Measurements from ENCODE around the gene MOSPD3. TPM values are rescaled to one million over a fixed set of nuclear protein-coding genes. Genes with fewer than 3 reads are reported as not detected.

The MOSPD3 gene
- polyA plus RNA-seq, 1 donor from 2014 or later: 27.9 TPM

DNA sequence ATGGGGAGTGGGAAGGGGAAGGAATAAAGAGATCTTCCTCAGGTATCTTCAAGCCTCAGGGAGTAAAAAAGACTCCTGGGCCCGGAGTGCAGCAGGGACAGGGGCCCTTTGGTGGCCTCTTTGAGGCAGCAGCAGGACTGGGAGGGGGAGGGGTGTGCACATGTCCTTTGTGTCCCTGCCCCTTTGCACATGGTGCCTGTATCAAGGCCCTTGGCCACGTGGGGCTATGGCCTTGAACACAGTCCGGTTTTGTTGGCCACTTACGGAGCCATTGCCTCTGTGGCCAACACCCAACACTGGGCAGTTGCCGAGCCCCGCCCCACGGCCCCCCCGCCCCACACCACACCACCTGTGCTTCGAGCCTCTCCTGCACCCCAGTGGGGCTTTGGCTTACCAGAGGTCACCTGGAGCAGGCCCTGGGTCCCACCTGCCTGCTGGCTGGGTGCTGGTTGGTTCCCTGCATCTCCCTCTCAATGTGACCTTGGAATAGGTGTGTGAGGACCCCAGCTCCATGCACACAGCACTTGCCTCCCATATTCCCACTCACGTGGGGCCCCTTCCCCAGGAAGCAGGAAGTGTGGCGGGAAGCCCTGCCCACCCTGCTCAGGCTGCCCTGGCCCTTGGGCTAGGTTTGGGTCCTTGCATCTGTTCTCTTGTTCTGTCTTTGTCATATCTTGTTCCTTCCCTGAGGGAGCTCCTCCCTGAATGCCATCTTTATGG is 44.0 kb upstream of the MOSPD3 start:
- Histone ChIP-seq H3K4me2 (ENCODE audit: low read length) (no peak overlapping the region), H3K9ac (ENCODE audit: low read length) (no peak overlapping the region), H3K9me2 (ENCODE audit: insufficient read depth, low read length) (no peaks in the 10 kb centered on the region), H3K36me3 (ENCODE audit: insufficient read depth, low read length) (no peaks in the 10 kb centered on the region), H3F3A (ENCODE audit: insufficient read depth, low read length, poor library complexity, severe bottlenecking) (no peaks in the 10 kb centered on the region), H3K9me3 (ENCODE audit: low read length) (no peaks in the 10 kb centered on the region), H4K20me1 (ENCODE audit: insufficient read depth) (no peaks in the 10 kb centered on the region), H3K79me2 (replicated peaks; ENCODE audit: insufficient read depth, low read length) (no peaks in the 10 kb centered on the region), H2AFZ (ENCODE audit: low read depth, low read length) (no peak overlapping the region), H3K27me3 (ENCODE audit: insufficient read depth, low read depth, low read length) (peaks cover 27% of the 10 kb centered on the region), H3K4me3 (ENCODE audit: low read length) (no peak overlapping the region), H3K27ac (ENCODE audit: low read length) (no peak overlapping the region)
- no peak for TF ChIP-seq MXI1 (conservative IDR thresholded peaks at IDR 0.05; ENCODE audit: poor library complexity, severe bottlenecking)
- no peak for TF ChIP-seq RAD21 (conservative IDR thresholded peaks at IDR 0.05)
- no peak for TF ChIP-seq SMC3 (conservative IDR thresholded peaks at IDR 0.05; ENCODE audit: poor library complexity)
- TF ChIP-seq EZH2 (IDR thresholded peaks at IDR 0.05; ENCODE audit: borderline replicate concordance, insufficient read depth, low read length, poor library complexity, severe bottlenecking): no peak
- TF ChIP-seq REST (IDR thresholded peaks at IDR 0.05; ENCODE audit: borderline replicate concordance): no peak
- no peak for TF ChIP-seq POLR2AphosphoS5 (IDR thresholded peaks at IDR 0.05)
- no peak for TF ChIP-seq TAF1 (IDR thresholded peaks at IDR 0.05; ENCODE audit: low read depth)
- TF ChIP-seq, protein P1, sequence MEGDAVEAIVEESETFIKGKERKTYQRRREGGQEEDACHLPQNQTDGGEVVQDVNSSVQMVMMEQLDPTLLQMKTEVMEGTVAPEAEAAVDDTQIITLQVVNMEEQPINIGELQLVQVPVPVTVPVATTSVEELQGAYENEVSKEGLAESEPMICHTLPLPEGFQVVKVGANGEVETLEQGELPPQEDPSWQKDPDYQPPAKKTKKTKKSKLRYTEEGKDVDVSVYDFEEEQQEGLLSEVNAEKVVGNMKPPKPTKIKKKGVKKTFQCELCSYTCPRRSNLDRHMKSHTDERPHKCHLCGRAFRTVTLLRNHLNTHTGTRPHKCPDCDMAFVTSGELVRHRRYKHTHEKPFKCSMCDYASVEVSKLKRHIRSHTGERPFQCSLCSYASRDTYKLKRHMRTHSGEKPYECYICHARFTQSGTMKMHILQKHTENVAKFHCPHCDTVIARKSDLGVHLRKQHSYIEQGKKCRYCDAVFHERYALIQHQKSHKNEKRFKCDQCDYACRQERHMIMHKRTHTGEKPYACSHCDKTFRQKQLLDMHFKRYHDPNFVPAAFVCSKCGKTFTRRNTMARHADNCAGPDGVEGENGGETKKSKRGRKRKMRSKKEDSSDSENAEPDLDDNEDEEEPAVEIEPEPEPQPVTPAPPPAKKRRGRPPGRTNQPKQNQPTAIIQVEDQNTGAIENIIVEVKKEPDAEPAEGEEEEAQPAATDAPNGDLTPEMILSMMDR (IDR thresholded peaks at IDR 0.05; ENCODE audit: poor library complexity, severe bottlenecking): no peak
- no peak for TF ChIP-seq EP300 (conservative IDR thresholded peaks at IDR 0.05; ENCODE audit: poor library complexity, severe bottlenecking)

DNA sequence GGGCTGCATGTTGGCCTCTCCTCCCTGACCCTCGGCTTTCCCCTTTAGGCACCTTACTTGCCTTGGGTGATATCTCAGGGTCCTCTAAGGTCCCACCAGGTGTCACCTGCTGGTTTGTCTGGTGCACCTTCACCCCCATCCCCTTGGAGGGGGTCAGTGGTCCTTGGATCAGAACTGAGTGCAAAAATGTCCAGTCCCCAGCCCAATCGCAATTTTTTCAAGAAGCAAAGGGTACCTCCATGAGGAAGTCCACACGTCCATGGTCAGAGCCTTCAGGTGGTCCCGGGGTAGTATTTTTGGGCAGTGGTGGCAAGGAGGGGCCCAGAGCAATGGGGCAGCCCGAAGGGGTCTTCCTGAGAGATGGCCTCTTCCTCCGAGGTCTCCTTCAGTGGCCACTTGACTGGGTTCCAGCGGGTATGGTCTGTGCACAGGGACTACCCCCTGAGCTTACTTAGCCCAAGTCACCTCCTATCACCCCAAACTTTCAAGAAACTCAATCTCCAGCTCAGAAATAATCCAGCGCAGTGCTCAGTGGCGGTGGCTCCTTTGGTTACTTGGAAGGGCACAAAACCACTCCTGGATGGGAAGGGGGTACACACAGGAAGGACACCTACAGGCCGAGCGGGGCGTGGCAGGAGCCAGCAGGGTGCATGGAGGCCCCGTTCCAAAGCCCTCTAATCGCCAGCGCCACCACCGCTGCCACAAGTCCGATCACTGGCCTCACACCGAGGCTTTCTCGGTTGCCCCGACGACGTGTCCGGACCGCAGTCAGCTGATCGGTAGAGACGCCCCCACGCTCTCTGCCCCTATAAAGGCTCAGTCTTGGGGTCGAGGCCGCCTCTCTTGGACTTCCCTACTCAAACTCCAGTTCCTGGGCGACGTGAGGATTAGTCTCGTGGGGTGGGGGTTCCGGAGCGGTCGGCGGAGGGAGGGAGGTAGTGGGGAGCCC is 43.2 kb upstream of the MOSPD3 start:
- Histone ChIP-seq H3K4me2 (ENCODE audit: low read length) (no peak overlapping the region), H3K4me3 (ENCODE audit: low read length) (peak overlapping the region; percentile 61), H2AFZ (ENCODE audit: low read depth, low read length) (no peak overlapping the region), H3K36me3 (ENCODE audit: insufficient read depth, low read length) (no peaks in the 10 kb centered on the region), H3F3A (ENCODE audit: insufficient read depth, low read length, poor library complexity, severe bottlenecking) (no peaks in the 10 kb centered on the region), H3K79me2 (replicated peaks; ENCODE audit: insufficient read depth, low read length) (no peaks in the 10 kb centered on the region), H3K9ac (ENCODE audit: low read length) (no peak overlapping the region), H4K20me1 (ENCODE audit: insufficient read depth) (no peaks in the 10 kb centered on the region), H3K27ac (ENCODE audit: low read length) (no peak overlapping the region), H3K9me2 (ENCODE audit: insufficient read depth, low read length) (no peaks in the 10 kb centered on the region), H3K27me3 (ENCODE audit: insufficient read depth, low read depth, low read length) (peaks cover 27% of the 10 kb centered on the region), H3K9me3 (ENCODE audit: low read length) (no peaks in the 10 kb centered on the region)
- TF ChIP-seq EZH2 (IDR thresholded peaks at IDR 0.05; ENCODE audit: borderline replicate concordance, insufficient read depth, low read length, poor library complexity, severe bottlenecking) (no peak), POLR2AphosphoS5 (IDR thresholded peaks at IDR 0.05) (no peak), MXI1 (conservative IDR thresholded peaks at IDR 0.05; ENCODE audit: poor library complexity, severe bottlenecking) (no peak), TAF1 (IDR thresholded peaks at IDR 0.05; ENCODE audit: low read depth) (no peak), SMC3 (conservative IDR thresholded peaks at IDR 0.05; ENCODE audit: poor library complexity) (no peak), REST (IDR thresholded peaks at IDR 0.05; ENCODE audit: borderline replicate concordance) (no peak), EP300 (conservative IDR thresholded peaks at IDR 0.05; ENCODE audit: poor library complexity, severe bottlenecking) (no peak), RAD21 (conservative IDR thresholded peaks at IDR 0.05) (no peak)
- TF ChIP-seq, protein P1 (IDR thresholded peaks at IDR 0.05; ENCODE audit: poor library complexity, severe bottlenecking): no peak
